H1 (cell line): Measurements from ENCODE around the gene TXNL4B. TPM values are rescaled to one million over a fixed set of nuclear protein-coding genes. Genes with fewer than 3 reads are reported as not detected.

Experiments
- CTCF ChIA-PET: fragments of 300-600 bp; sonication (Branson Sonifier 250); formaldehyde crosslinking; loops from one replicate; lab custom pipeline; 2021; ENCODE audit not compliant: partially characterized antibody; lab: Charles Lee
- POLR2A ChIA-PET: fragments of 300-600 bp; sonication (Branson Sonifier 250); formaldehyde crosslinking; loops from one replicate; lab custom pipeline; 2021; ENCODE audit warnings: inconsistent platforms; ENCODE audit not compliant: partially characterized antibody; lab: Charles Lee
- DNase-seq, 2 experiments: peaks; one replicate each; pipeline versions ENCODE4 v3.0.0 to v3.0.0-alpha.2; 2010 to 2022; ENCODE audit warnings: low spot score in 2 of 2, low read depth in 1 of 2, mixed read lengths in 1 of 2
- FAIRE-seq: peaks from 2 replicates; lab custom pipeline; 2011; peaks lifted over from hg19 to GRCh38; lab: Jason Lieb, UNC
- H2AFZ ChIP-seq: 2 replicates; pipeline ENCODE4 v1.8.1; 2012; ENCODE audit warnings: low read length, inconsistent platforms
- H2AK5ac ChIP-seq: 2 replicates; pipeline ENCODE4 v1.6.1; 2013; ENCODE audit warnings: low read depth, low read length
- H2BK120ac ChIP-seq: replicated peaks from 2 replicates; pipeline ENCODE3; 2013; ENCODE audit warnings: low read depth, low read length, inconsistent platforms
- H2BK12ac ChIP-seq: 2 replicates; pipeline ENCODE4 v1.6.1; 2013; ENCODE audit warnings: low read depth, low read length
- H2BK15ac ChIP-seq: 2 replicates; pipeline ENCODE4 v1.6.1; 2013; ENCODE audit warnings: low read length
- H2BK20ac ChIP-seq: 2 replicates; pipeline ENCODE4 v1.6.1; 2013; ENCODE audit warnings: low read length
- H2BK5ac ChIP-seq: 2 replicates; pipeline ENCODE4 v1.6.1; 2013; ENCODE audit warnings: low read depth, low read length
- H3K14ac ChIP-seq: 2 replicates; pipeline ENCODE4 v1.6.1; 2013; ENCODE audit warnings: inconsistent platforms; ENCODE audit not compliant: insufficient read length
- H3K18ac ChIP-seq: 2 replicates; pipeline ENCODE4 v1.6.1; 2013; ENCODE audit warnings: low read length; ENCODE audit errors: extremely low read depth
- H3K23ac ChIP-seq: 2 replicates; pipeline ENCODE4 v1.6.1; 2013; ENCODE audit warnings: inconsistent platforms; ENCODE audit not compliant: insufficient read length
- H3K23me2 ChIP-seq: 2 replicates; pipeline ENCODE4 v1.6.1; 2013; ENCODE audit warnings: low read depth, low read length
- H3K27ac ChIP-seq: 2 replicates; pipeline ENCODE4 v1.6.1; 2011; ENCODE audit warnings: low read depth, low read length, inconsistent platforms
- H3K27me3 ChIP-seq, 4 experiments: replicated peaks in 1 of 4; 1 replicate in 1 of 4; 2 replicates in 3 of 4; pipeline versions ENCODE4 v1.6.1 to v1.8.1; 2011 to 2013; ENCODE audit warnings: low read length in 3 of 4, mild to moderate bottlenecking in 3 of 4, inconsistent platforms in 2 of 4, mixed read lengths in 2 of 4, moderate library complexity in 1 of 4; ENCODE audit not compliant: control insufficient read depth in 3 of 4, insufficient read depth in 3 of 4; ENCODE audit errors: extremely low read depth in 1 of 4
- H3K36me3 ChIP-seq, 4 experiments: 2 replicates each; pipeline versions ENCODE4 v1.6.1 to v1.8.1; 2011 to 2013; ENCODE audit warnings: mild to moderate bottlenecking in 4 of 4, low read length in 3 of 4, moderate library complexity in 2 of 4, control low read depth in 1 of 4, inconsistent platforms in 1 of 4; ENCODE audit not compliant: insufficient read depth in 4 of 4, control insufficient read depth in 2 of 4
- H3K4ac ChIP-seq: replicated peaks from 2 replicates; pipeline ENCODE3; 2013; ENCODE audit warnings: low read length, low read depth, mixed read lengths, inconsistent platforms; ENCODE audit not compliant: insufficient read length
- H3K4me1 ChIP-seq, 4 experiments: replicated peaks in 1 of 4; 1 replicate in 1 of 4; 2 replicates in 3 of 4; pipeline versions ENCODE4 v1.6.1 to v1.8.1; 2011 to 2013; ENCODE audit warnings: low read length in 3 of 4, inconsistent platforms in 2 of 4, mixed read lengths in 1 of 4; ENCODE audit not compliant: insufficient read depth in 4 of 4, control insufficient read depth in 3 of 4
- H3K4me2 ChIP-seq, 2 experiments: 2 replicates each; pipeline versions ENCODE4 v1.6.1 to v1.8.1; 2011 to 2013; ENCODE audit warnings: low read depth in 2 of 2, low read length in 2 of 2, control low read depth in 1 of 2, inconsistent platforms in 1 of 2, mild to moderate bottlenecking in 1 of 2; ENCODE audit not compliant: insufficient read depth in 1 of 2
- H3K4me3 ChIP-seq, 4 experiments: fragments of 200-600, 300-600 bp in 1 of 4; sonication (generic), shearing (Covaris generic), sonication (Bioruptor Twin) in 1 of 4; 2 replicates each; pipeline versions ENCODE4 v1.5.1 to v1.8.1; 2011 to 2016; ENCODE audit warnings: low read length in 4 of 4, low read depth in 3 of 4, control low read depth in 2 of 4, inconsistent platforms in 2 of 4, mild to moderate bottlenecking in 2 of 4, mixed read lengths in 1 of 4, moderate library complexity in 1 of 4; ENCODE audit not compliant: insufficient read depth in 2 of 4; ENCODE audit errors: extremely low read depth in 1 of 4
- H3K56ac ChIP-seq: replicated peaks from 2 replicates; pipeline ENCODE3; 2013; ENCODE audit warnings: low read depth, mild to moderate bottlenecking, mixed read lengths, low read length, inconsistent platforms; ENCODE audit not compliant: insufficient read length
- H3K79me1 ChIP-seq: 2 replicates; pipeline ENCODE4 v1.6.1; 2013; ENCODE audit warnings: low read depth, low read length, control low read depth
- H3K79me2 ChIP-seq, 2 experiments: 2 replicates each; pipeline versions ENCODE4 v1.6.1 to v1.8.1; 2012 to 2013; ENCODE audit warnings: low read length in 2 of 2, mild to moderate bottlenecking in 2 of 2, inconsistent platforms in 1 of 2; ENCODE audit not compliant: insufficient read depth in 2 of 2, control insufficient read depth in 1 of 2
- H3K9ac ChIP-seq, 4 experiments: replicated peaks in 1 of 4; 1 replicate in 1 of 4; 2 replicates in 3 of 4; pipeline versions ENCODE4 v1.6.1 to v1.8.1; 2011 to 2013; ENCODE audit warnings: low read depth in 3 of 4, low read length in 3 of 4, control low read depth in 2 of 4, mild to moderate bottlenecking in 2 of 4, moderate library complexity in 2 of 4, inconsistent platforms in 1 of 4; ENCODE audit errors: extremely low read depth in 1 of 4
- H3K9me3 ChIP-seq, 2 experiments: 2 replicates each; pipeline versions ENCODE4 v1.6.1 to v1.8.1; 2012 to 2013; ENCODE audit warnings: mild to moderate bottlenecking in 2 of 2, moderate library complexity in 2 of 2, control low read depth in 1 of 2, inconsistent platforms in 1 of 2, low read depth in 1 of 2, low read length in 1 of 2, mixed read lengths in 1 of 2; ENCODE audit not compliant: insufficient read depth in 2 of 2
- H4K20me1 ChIP-seq, 2 experiments: replicated peaks in 1 of 2; 2 replicates each; pipeline versions ENCODE3 to v1.8.1; 2011 to 2013; ENCODE audit warnings: inconsistent platforms in 2 of 2, low read length in 2 of 2, mild to moderate bottlenecking in 1 of 2; ENCODE audit not compliant: insufficient read depth in 2 of 2, control insufficient read depth in 1 of 2
- H4K5ac ChIP-seq: 2 replicates; pipeline ENCODE4 v1.6.1; 2013; ENCODE audit warnings: low read length, low read depth, mixed read lengths, inconsistent platforms; ENCODE audit not compliant: insufficient read length
- H4K8ac ChIP-seq: 2 replicates; pipeline ENCODE4 v1.8.0; 2013; ENCODE audit warnings: mild to moderate bottlenecking, moderate library complexity, low read length, inconsistent platforms; ENCODE audit not compliant: insufficient read depth; ENCODE audit errors: extremely low read depth
- H4K91ac ChIP-seq: replicated peaks from 2 replicates; pipeline ENCODE3; 2013; ENCODE audit warnings: low read length, mixed read lengths, inconsistent platforms; ENCODE audit not compliant: insufficient read length
- CEBPB ChIP-seq: IDR thresholded peaks from 2 replicates; pipeline ENCODE4 v1.6.1; 2012; ENCODE audit warnings: low read depth, low read length
- KDM5A ChIP-seq: fragments of 200-600 bp; IDR thresholded peaks from 2 replicates; pipeline ENCODE4 v1.7.1; 2012; ENCODE audit warnings: mild to moderate bottlenecking, low read length, inconsistent platforms, mixed read lengths
- SAP30 ChIP-seq: fragments of 300-600 bp; sonication (generic); IDR thresholded peaks from 2 replicates; pipeline ENCODE4 v1.7.1; 2012; ENCODE audit warnings: low read length, moderate library complexity, mild to moderate bottlenecking, inconsistent platforms; ENCODE audit not compliant: insufficient read depth, insufficient replicate concordance
- SIRT6 ChIP-seq: IDR thresholded peaks from one replicate; pipeline ENCODE4 v1.7.1; 2012; ENCODE audit warnings: low read length, inconsistent platforms
- SIX5 ChIP-seq: IDR thresholded peaks from 2 replicates; pipeline ENCODE4 v1.6.1; 2011; ENCODE audit warnings: mild to moderate bottlenecking, low read depth, low read length
- SP1 ChIP-seq: IDR thresholded peaks from 2 replicates; pipeline ENCODE4 v1.6.1; 2011; ENCODE audit warnings: low read depth, low read length
- SP4 ChIP-seq: IDR thresholded peaks from 2 replicates; pipeline ENCODE4 v1.6.1; 2012; ENCODE audit warnings: low read length, inconsistent platforms
- TAF7 ChIP-seq: optimal IDR thresholded peaks from 2 replicates; pipeline ENCODE3; 2011; ENCODE audit warnings: low read depth, mild to moderate bottlenecking, inconsistent platforms, low read length, moderate library complexity, borderline replicate concordance
- TEAD4 ChIP-seq: IDR thresholded peaks from 2 replicates; pipeline ENCODE4 v1.6.1; 2012; ENCODE audit warnings: low read depth, low read length, inconsistent platforms, mixed read lengths
- YY1 ChIP-seq: IDR thresholded peaks from 2 replicates; pipeline ENCODE4 v1.6.1; 2011; ENCODE audit warnings: low read depth, mild to moderate bottlenecking, low read length
- WGBS, 2 experiments: shearing (Covaris generic) in 1 of 2; methylation state at CpG; one replicate each; pipeline versions ENCODE4 v1.1.6 to v1.1.7; 2013 to 2015; ENCODE audit warnings: low lambda C conversion rate in 2 of 2, mixed read lengths in 2 of 2, inconsistent platforms in 1 of 2, low coverage in 1 of 2, missing lambda C conversion rate in 1 of 2; ENCODE audit not compliant: insufficient replicate concordance in 2 of 2, insufficient coverage in 1 of 2, insufficient read length in 1 of 2; ENCODE audit errors: extremely low coverage in 1 of 2, missing lambda C conversion rate in 1 of 2; 5-methylcytosine and 5-hydroxymethylcytosine counted together
- polyA plus RNA-seq, 7 experiments: library from polyadenylated mRNA; depleted of rRNA in 3 of 7; stranded (reverse) in 5 of 7; unstranded in 2 of 7; fragments of >200 nt in 5 of 7; fragments of 200-250 nt in 2 of 7; gene quantifications; 1 replicate in 5 of 7; 2 replicates in 1 of 7; 4 replicates in 1 of 7; pipeline versions ENCODE4 v1.2.1 to v1.2.3, GENCODE V29; 2011 to 2013; ENCODE audit warnings: missing spikeins in 2 of 7, mixed read lengths in 2 of 7
- total RNA-seq: library from RNA; stranded (reverse); fragmentation: NEBNext Ultra II Directional; extraction: Animal tissue kit (Norgen Biotek cat#: 25700); gene quantifications from 2 replicates; pipeline ENCODE4 v1.2.1, GENCODE V29; 2021

The TXNL4B gene
- total and polyA plus RNA-seq, 2 of the 8 experiments (the other 6 are each of a cell fraction or from before 2014, with no cell fraction given): 6.7 to 10.6 TPM

- ChIA-PET POLR2A (interaction anchor here (1.3 to 2.7 kb wide), 3 partner anchors 11 to 16 kb away, joined by 4 to 8 read pairs (median 4); partner anchors contain the start of genes DHX38 and TXNL4B), CTCF (interaction anchor here (1.0 to 2.3 kb wide), 2 partner anchors 13 to 43 kb away, joined by 4 to 6 read pairs; no protein-coding TSS in a partner anchor)
- Histone ChIP-seq H4K20me1 (peaks cover 0 to 2% of the 10 kb centered on the region in 2 experiments), H3K4me1 (no peaks in the 10 kb centered on the region), H3K9me3 (no peaks in the 10 kb centered on the region), H3K79me2 (no peaks in the 10 kb centered on the region), H2BK15ac (no peak overlapping the region), H3K27me3 (no peaks in the 10 kb centered on the region), H2BK120ac (no peak overlapping the region), H2BK20ac (no peak overlapping the region), H2AFZ (no peak overlapping the region), H3K18ac (no peak overlapping the region), H3K36me3 (peaks cover 24 to 63% (median 52%) of the 10 kb centered on the region in 4 experiments), H3K4me2 (no peak overlapping the region), H3K23ac (no peak overlapping the region), H4K8ac (no peak overlapping the region), H4K91ac (no peak overlapping the region), H3K56ac (no peak overlapping the region), H3K23me2 (no peaks in the 10 kb centered on the region), H3K9ac (no peak overlapping the region), H3K4ac (no peak overlapping the region), H2BK12ac (no peak overlapping the region), H2BK5ac (no peak overlapping the region), H3K79me1 (no peaks in the 10 kb centered on the region), H3K4me3 (no peak overlapping the region), H4K5ac (no peak overlapping the region), H3K14ac (no peak overlapping the region), H2AK5ac (no peak overlapping the region), H3K27ac (no peak overlapping the region)
- no peak for TF ChIP-seq TAF7
- no peak for TF ChIP-seq SAP30
- TF ChIP-seq TEAD4: no peak
- TF ChIP-seq CEBPB: no peak
- TF ChIP-seq SP4: no peak
- TF ChIP-seq SIX5: no peak
- no peak for TF ChIP-seq KDM5A
- TF ChIP-seq SP1: no peak
- no peak for TF ChIP-seq SIRT6
- TF ChIP-seq YY1: no peak
- 95% methylated on average over 12 of the region's 12 CpGs; no CpG with 5 or more reads in 1 of the 2 experiments for WGBS, 2 experiments
- DNase-seq: no peak
- no peak for FAIRE-seq
These were observed 16.6 kb upstream of the TXNL4B start for GRCh38 chr16:72109966-72110530.
